WTC11 (cell line): ENCODE measurements around the gene TACO1. TPM values are rescaled to one million over a fixed set of nuclear protein-coding genes. Genes with fewer than 3 reads are reported as not detected.

Experiments used
- AR ChIP-seq: fragments of 250-450 bp; sonication (Bioruptor Pico); IDR thresholded peaks from 2 replicates; pipeline ENCODE4 v1.9.0; 2021; ENCODE audit warnings: mild to moderate bottlenecking
- ATF1 ChIP-seq: sonication (generic); formaldehyde crosslinking; IDR thresholded peaks from 2 replicates; pipeline ENCODE4 v1.8.1; 2023; ENCODE audit warnings: mild to moderate bottlenecking, moderate library complexity, missing genetic modification reagents
- ATF2 ChIP-seq: sonication (generic); formaldehyde crosslinking; IDR thresholded peaks from 2 replicates; pipeline ENCODE4 v1.8.1; 2022; ENCODE audit warnings: low read depth, missing genetic modification reagents, borderline replicate concordance
- CTCF ChIP-seq: fragments of 200-600 bp; IDR thresholded peaks from 2 replicates; pipeline ENCODE4 v1.8.0; 2022; ENCODE audit warnings: antibody characterized with exemption
- E2F1 ChIP-seq: sonication (generic); formaldehyde crosslinking; IDR thresholded peaks from 2 replicates; pipeline ENCODE4 v1.8.0; 2022; ENCODE audit warnings: mild to moderate bottlenecking, missing genetic modification reagents
- E2F5 ChIP-seq: sonication (generic); formaldehyde crosslinking; IDR thresholded peaks from 2 replicates; pipeline ENCODE4 v1.8.1; 2022; ENCODE audit warnings: mild to moderate bottlenecking, moderate library complexity, missing genetic modification reagents
- ELF4 ChIP-seq: sonication (generic); formaldehyde crosslinking; IDR thresholded peaks from 2 replicates; pipeline ENCODE4 v1.8.1; 2022; ENCODE audit warnings: low read depth, mild to moderate bottlenecking, moderate library complexity, missing genetic modification reagents
- FOXJ3 ChIP-seq: sonication (generic); formaldehyde crosslinking; IDR thresholded peaks from 2 replicates; pipeline ENCODE4 v1.9.0; 2021; ENCODE audit warnings: missing genetic modification reagents, mild to moderate bottlenecking, borderline replicate concordance
- GABPB1 ChIP-seq: sonication (generic); formaldehyde crosslinking; IDR thresholded peaks from 2 replicates; pipeline ENCODE4 v1.8.1; 2023; ENCODE audit warnings: mild to moderate bottlenecking, missing genetic modification reagents
- IRF2 ChIP-seq: sonication (generic); formaldehyde crosslinking; IDR thresholded peaks from 2 replicates; pipeline ENCODE4 v1.8.0; 2022; ENCODE audit warnings: low read depth, missing genetic modification reagents, borderline replicate concordance
- JAZF1 ChIP-seq: fragments of 250-450 bp; sonication (Bioruptor Pico); IDR thresholded peaks from 2 replicates; pipeline ENCODE4 v1.9.0; 2021; ENCODE audit warnings: moderate library complexity, mild to moderate bottlenecking, inconsistent platforms
- MLX ChIP-seq: sonication (generic); formaldehyde crosslinking; IDR thresholded peaks from 2 replicates; pipeline ENCODE4 v1.8.1; 2023; ENCODE audit warnings: mild to moderate bottlenecking, missing genetic modification reagents, moderate library complexity
- NFYB ChIP-seq: sonication (generic); formaldehyde crosslinking; conservative IDR thresholded peaks from 2 replicates; pipeline ENCODE4 v1.8.0; 2022; ENCODE audit warnings: low read depth, missing genetic modification reagents
- PRDM15 ChIP-seq: sonication (generic); formaldehyde crosslinking; IDR thresholded peaks from 2 replicates; pipeline ENCODE4 v1.8.0; 2022; ENCODE audit warnings: missing genetic modification reagents
- TP53 ChIP-seq: sonication (generic); formaldehyde crosslinking; IDR thresholded peaks from 2 replicates; pipeline ENCODE4 v1.8.1; 2023; ENCODE audit warnings: mild to moderate bottlenecking, missing genetic modification reagents
- USF2 ChIP-seq: sonication (generic); formaldehyde crosslinking; IDR thresholded peaks from 2 replicates; pipeline ENCODE4 v1.8.1; 2023; ENCODE audit warnings: mild to moderate bottlenecking, missing genetic modification reagents, moderate library complexity
- ZBTB43 ChIP-seq: sonication (generic); formaldehyde crosslinking; IDR thresholded peaks from 2 replicates; pipeline ENCODE4 v1.8.1; 2023; ENCODE audit warnings: mild to moderate bottlenecking, missing genetic modification reagents
- ZMAT4 ChIP-seq: fragments of 250-450 bp; sonication (Bioruptor Pico); IDR thresholded peaks from 2 replicates; pipeline ENCODE4 v1.9.0; 2021; ENCODE audit warnings: mild to moderate bottlenecking
- total RNA-seq: library from RNA; stranded (reverse); gene quantifications from 3 replicates; pipeline ENCODE4 v1.2.3, GENCODE V29; 2021

TACO1 gene
- total RNA-seq, 1 experiment from 2014 or later, result 26.9 TPM

- no peak for TF ChIP-seq AR (CRISPR knock-in tag)
- no peak for TF ChIP-seq PRDM15 (CRISPR knock-in tag)
- TF ChIP-seq GABPB1 (CRISPR knock-in tag), result peak; percentile 57; the same call in 1 of the 2 replicates
- no peak for TF ChIP-seq ELF4
- TF ChIP-seq ZMAT4, result no peak
- no peak for TF ChIP-seq CTCF
- TF ChIP-seq ATF2 (CRISPR knock-in tag), result no peak
- no peak for TF ChIP-seq TP53 (CRISPR knock-in tag)
- TF ChIP-seq MLX (CRISPR knock-in tag), result no peak
- no peak; the same call in 1 of the 2 replicates for TF ChIP-seq USF2 (CRISPR knock-in tag)
- TF ChIP-seq E2F1 (CRISPR knock-in tag), result no peak
- no peak for TF ChIP-seq FOXJ3 (CRISPR knock-in tag)
- no peak for TF ChIP-seq ZBTB43 (CRISPR knock-in tag)
- no peak for TF ChIP-seq IRF2 (CRISPR knock-in tag)
- no peak for TF ChIP-seq ATF1 (CRISPR knock-in tag)
- TF ChIP-seq E2F5 (CRISPR knock-in tag), result peak; percentile 84
- no peak for TF ChIP-seq JAZF1 (CRISPR knock-in tag)
- TF ChIP-seq NFYB (CRISPR knock-in tag), result peak; percentile 80
These were observed 21.2 kb downstream of the TACO1 start, which contains the start of gene MAP3K3 (continued) for GRCh38 chr17:63621684-63622573.
